Testis (tissue), 2 donors: ENCODE data around the gene SPRR2F.
"Not testable (repeated sequence)": the region's sequence is repeated elsewhere in the genome, so short reads cannot be mapped to it uniquely, and the experiment has no call there.

Experiments
- CTCF ChIP-seq, 3 experiments: fragments of 450-650 bp in 2 of 3; fragments of 200-600 bp in 1 of 3; sonication (generic) in 1 of 3; IDR thresholded peaks; one replicate each; pipeline ENCODE4 v1.5.1; 2016 to 2019; ENCODE audit warnings: antibody characterized with exemption in 3 of 3, mild to moderate bottlenecking in 2 of 3, moderate library complexity in 1 of 3
- POLR2A ChIP-seq: fragments of 450-650 bp; IDR thresholded peaks from one replicate; pipeline ENCODE4 v1.6.1; 2017; ENCODE audit warnings: antibody characterized with exemption, mild to moderate bottlenecking, moderate library complexity

GRCh38 chr1:153128688-153129087, 15.4 kb upstream of the SPRR2F start:
- not testable (repeated sequence) for TF ChIP-seq CTCF (IDR thresholded peaks at IDR 0.05); POLR2A
